Vagina (tissue), 2 donors: Measurements from ENCODE around the gene PI16. TPM values are rescaled to one million over a fixed set of nuclear protein-coding genes. Genes with fewer than 3 reads are reported as not detected.

Experiments
- DNase-seq, 2 donors: peaks; one replicate each; pipeline ENCODE4 v3.0.0-alpha.2; 2017; ENCODE audit errors: extremely low spot score in 2 of 2
- H3K27ac ChIP-seq: fragments of 200-600 bp; sonication (generic); one replicate; pipeline ENCODE4 v1.5.1; 2019
- H3K27me3 ChIP-seq: fragments of 200-600 bp; sonication (generic); one replicate; pipeline ENCODE4 v1.5.1; 2019
- H3K36me3 ChIP-seq, 2 donors: fragments of 200-600 bp; sonication (generic); one replicate each; pipeline ENCODE4 v1.5.1; 2017 to 2019
- H3K4me1 ChIP-seq: fragments of 200-600 bp; sonication (generic); one replicate; pipeline ENCODE4 v1.5.1; 2019
- H3K4me3 ChIP-seq, 2 donors: fragments of 200-600 bp; sonication (generic); 1 replicate in 1 of 2; 2 replicates in 1 of 2; pipeline ENCODE4 v1.5.1; 2016 to 2019
- H3K9me3 ChIP-seq: fragments of 200-600 bp; sonication (generic); one replicate; pipeline ENCODE4 v1.5.1; 2019
- POLR2A ChIP-seq, 2 donors: fragments of 450-650 bp; IDR thresholded peaks; one replicate each; pipeline ENCODE4 v1.6.1; 2017; ENCODE audit warnings: antibody characterized with exemption in 2 of 2, mild to moderate bottlenecking in 2 of 2, moderate library complexity in 2 of 2
- POLR2AphosphoS5 ChIP-seq, 2 donors: sonication (generic); formaldehyde crosslinking; IDR thresholded peaks; one replicate each; pipeline ENCODE4 v1.9.0; 2017; ENCODE audit warnings: antibody characterized with exemption in 2 of 2, mild to moderate bottlenecking in 2 of 2, low read depth in 1 of 2; ENCODE audit not compliant: insufficient read depth in 1 of 2
- intact Hi-C: fragments of 100-400 bp; cut with DNase I; formaldehyde crosslinking; loops from one replicate; pipeline ENCODE4 v1.15.1; 2023
- total RNA-seq: library from RNA; depleted of rRNA; stranded (reverse); fragments of >200 nt; gene quantifications from one replicate; pipeline ENCODE4 v1.2.3, GENCODE V29; 2016
- TF ChIP-seq, protein P1 (sequence below), 3 experiments: fragments of 450-650 bp in 2 of 3; fragments of 200-600 bp in 1 of 3; sonication (generic) in 1 of 3; IDR thresholded peaks; one replicate each; pipeline ENCODE4 v1.5.1; 2017 to 2019; ENCODE audit warnings: antibody characterized with exemption in 3 of 3, mild to moderate bottlenecking in 2 of 3, moderate library complexity in 2 of 3

The PI16 gene
- total RNA-seq, 1 donor from 2014 or later: 88.6 TPM

DNA sequence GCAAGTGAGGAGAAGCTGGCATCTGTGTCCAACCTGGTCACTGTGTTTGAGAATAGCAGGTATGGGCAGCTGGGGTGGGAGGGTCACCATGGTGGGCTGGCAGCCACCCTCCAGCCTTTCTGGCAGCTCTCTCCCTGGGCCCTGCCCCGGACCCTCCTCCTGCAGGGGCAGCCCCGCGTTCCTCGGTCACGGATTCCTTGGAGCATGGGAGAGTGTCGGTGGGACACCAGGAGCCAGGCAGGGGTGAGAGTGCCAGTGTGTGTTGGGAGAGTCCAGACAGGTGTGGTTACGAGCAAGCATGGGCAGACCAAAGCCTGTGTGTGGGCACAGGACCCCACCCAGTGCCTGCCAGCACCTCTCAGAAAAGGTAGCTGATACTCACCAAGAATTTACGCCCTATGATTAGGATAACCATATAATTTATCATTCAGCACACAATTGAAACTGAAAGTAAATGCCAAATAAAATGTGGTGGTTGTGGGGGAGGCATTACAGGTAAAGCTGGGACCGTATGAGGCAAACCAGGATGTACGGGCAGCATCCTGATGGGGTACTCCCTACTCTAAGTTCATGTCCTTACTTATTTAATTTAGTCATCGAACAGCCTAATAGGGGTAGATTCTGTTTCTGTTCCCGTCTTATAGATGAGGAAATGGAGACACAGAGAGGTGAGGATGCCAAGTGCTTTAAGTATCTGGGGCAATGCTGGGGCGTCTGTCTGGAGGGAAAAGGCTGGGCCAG is 51.5 kb downstream of the PI16 start:
- Histone ChIP-seq H3K4me1 (peaks cover 10% of the 10 kb centered on the region), H3K9me3 (no peaks in the 10 kb centered on the region), H3K4me3 (peak overlapping the region; percentile 4 to 12), H3K27ac (no peak overlapping the region), H3K27me3 (no peaks in the 10 kb centered on the region), H3K36me3 (no peaks in the 10 kb centered on the region)
- intact Hi-C loops: no loop called here
- TF ChIP-seq POLR2A (IDR thresholded peaks at IDR 0.05) (no peak), POLR2AphosphoS5 (IDR thresholded peaks at IDR 0.05; ENCODE audit: insufficient read depth in 1 of 2, low read depth in 1 of 2) (no peak)
- TF ChIP-seq, protein P1, sequence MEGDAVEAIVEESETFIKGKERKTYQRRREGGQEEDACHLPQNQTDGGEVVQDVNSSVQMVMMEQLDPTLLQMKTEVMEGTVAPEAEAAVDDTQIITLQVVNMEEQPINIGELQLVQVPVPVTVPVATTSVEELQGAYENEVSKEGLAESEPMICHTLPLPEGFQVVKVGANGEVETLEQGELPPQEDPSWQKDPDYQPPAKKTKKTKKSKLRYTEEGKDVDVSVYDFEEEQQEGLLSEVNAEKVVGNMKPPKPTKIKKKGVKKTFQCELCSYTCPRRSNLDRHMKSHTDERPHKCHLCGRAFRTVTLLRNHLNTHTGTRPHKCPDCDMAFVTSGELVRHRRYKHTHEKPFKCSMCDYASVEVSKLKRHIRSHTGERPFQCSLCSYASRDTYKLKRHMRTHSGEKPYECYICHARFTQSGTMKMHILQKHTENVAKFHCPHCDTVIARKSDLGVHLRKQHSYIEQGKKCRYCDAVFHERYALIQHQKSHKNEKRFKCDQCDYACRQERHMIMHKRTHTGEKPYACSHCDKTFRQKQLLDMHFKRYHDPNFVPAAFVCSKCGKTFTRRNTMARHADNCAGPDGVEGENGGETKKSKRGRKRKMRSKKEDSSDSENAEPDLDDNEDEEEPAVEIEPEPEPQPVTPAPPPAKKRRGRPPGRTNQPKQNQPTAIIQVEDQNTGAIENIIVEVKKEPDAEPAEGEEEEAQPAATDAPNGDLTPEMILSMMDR (IDR thresholded peaks at IDR 0.05): no peak
- DNase-seq: no peak

DNA sequence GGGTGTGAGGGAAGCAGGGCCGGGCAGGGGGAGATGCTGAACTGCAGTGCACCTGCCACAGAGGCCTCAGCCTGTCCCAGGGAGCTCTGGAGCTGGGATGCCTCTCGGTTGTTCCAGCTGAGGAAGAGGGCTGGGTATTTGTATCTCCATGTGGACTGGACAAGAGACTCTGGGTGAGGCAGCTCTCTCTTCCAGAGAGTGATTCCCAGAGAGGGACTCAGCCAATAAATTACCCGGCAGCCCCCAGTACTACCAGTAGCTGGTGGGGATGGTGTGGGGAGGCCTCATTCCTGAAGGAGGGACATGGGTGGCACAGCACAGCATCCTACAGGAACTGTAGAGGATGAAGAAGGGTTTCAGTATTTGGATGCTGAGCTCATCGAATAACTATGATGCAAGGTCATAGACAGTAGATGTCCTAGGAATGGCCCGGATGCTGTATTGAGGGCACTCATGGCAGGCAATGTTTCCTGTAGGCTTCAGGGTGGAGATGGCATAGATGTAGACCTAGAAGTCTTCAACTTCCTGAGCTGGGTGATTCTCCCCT is 52.3 kb downstream of the PI16 start:
- no peaks in the 10 kb centered on the region for H3K9me3 ChIP-seq
- peak overlapping the region; percentile 4 to 12 for H3K4me3 ChIP-seq
- no peak for DNase-seq
- TF ChIP-seq, protein P1 (IDR thresholded peaks at IDR 0.05): no peak
- TF ChIP-seq POLR2A (IDR thresholded peaks at IDR 0.05): no peak
- no peak for TF ChIP-seq POLR2AphosphoS5 (IDR thresholded peaks at IDR 0.05; ENCODE audit: insufficient read depth in 1 of 2, low read depth in 1 of 2)
- intact Hi-C loops: no loop called here
- no peaks in the 10 kb centered on the region for H3K36me3 ChIP-seq
- H3K4me1 ChIP-seq: peaks cover 10% of the 10 kb centered on the region
- no peaks in the 10 kb centered on the region for H3K27me3 ChIP-seq
- no peak overlapping the region for H3K27ac ChIP-seq

DNA sequence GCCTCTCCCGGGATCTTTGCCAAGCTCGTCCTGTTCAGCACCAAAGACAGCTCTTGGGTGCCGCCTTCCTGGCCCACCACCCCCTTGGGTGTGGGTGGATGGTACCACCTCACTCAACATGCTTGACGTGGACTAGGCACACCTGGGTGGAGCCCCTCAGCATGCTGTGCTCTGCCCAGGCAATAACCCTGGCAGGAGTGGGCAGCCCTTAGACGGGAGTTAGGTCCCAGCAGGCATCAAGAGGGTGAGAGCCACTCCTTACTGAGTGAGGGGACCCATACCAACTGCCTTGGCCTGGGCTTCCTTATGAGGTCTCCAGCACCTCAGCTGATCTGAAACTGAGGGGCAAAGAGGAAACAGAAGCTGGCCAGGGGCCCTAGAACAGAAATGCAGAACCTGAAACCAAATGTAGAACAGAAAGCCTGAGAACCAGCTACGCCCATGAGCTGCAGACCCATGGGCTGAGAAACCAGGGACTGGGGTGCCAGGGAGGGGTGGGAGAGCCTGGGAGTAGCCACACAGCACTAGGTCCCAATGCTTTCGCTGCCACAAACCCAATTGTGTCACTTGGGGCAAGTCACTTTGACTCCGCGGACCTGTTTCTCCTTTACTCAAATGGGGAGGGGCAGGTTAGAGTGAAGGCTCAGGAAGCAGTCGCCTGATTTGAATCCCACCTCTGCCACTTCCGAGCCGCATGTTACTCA is 53.0 kb downstream of the PI16 start:
- H3K4me1 ChIP-seq: peaks cover 10% of the 10 kb centered on the region
- intact Hi-C loops: no loop called here
- no peak for DNase-seq
- H3K27ac ChIP-seq: no peak overlapping the region
- no peaks in the 10 kb centered on the region for H3K27me3 ChIP-seq
- TF ChIP-seq POLR2AphosphoS5 (IDR thresholded peaks at IDR 0.05; ENCODE audit: insufficient read depth in 1 of 2, low read depth in 1 of 2): no peak
- no peak for TF ChIP-seq POLR2A (IDR thresholded peaks at IDR 0.05)
- TF ChIP-seq, protein P1 (IDR thresholded peaks at IDR 0.05): no peak
- H3K36me3 ChIP-seq: no peaks in the 10 kb centered on the region
- peak overlapping the region in 1 of 2 donors; percentile 12 for H3K4me3 ChIP-seq
- no peaks in the 10 kb centered on the region for H3K9me3 ChIP-seq

DNA sequence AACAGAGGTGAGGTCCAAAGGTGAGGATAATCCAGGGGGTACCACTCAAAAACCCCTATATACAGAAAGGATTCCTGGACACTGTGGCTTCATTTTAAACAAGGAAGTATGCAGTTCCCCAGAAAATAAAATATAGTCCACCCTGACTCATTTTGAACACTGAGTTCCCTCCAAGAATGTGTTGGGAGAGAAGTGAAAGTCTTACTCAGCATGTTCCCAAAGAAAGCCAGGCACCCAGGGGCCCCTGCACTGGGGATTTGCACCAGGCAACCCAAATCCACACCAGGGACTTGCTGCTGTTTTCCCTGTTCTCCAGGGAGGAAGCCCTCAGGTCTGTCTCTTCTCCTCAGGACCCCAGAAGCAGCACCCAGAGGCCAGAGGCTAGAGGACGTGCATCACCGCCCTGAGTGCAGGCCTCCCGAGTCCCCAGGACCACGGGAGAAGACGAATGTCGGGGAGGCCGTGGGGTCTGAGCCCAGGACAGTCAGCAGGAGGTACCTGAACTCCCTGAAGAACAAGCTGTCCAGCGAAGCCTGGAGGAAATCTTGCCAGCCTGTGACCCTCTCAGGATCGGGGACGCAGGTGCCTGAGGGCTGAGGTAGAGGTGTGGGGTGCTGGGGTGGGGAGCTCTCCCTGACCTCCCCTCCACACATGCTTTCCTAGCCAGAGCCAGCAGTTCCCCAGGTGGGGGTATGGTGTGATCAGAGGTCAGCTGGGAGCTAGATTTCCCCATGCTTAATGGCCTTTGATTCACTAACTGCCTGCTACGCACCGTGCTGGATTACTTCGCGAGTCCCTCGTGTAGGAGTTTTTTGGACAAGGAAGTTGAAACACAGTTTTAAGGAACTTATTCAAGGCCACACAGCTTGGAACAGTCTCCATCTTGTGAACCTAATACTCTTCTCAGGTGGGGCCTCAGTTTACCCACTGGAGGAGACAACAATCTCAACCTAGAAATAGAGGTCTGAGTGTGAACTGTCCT is 54.2 kb downstream of the PI16 start:
- no peak overlapping the region for H3K27ac ChIP-seq
- intact Hi-C loops: no loop called here

More for the DNA sequence above, 54.2 kb downstream of the PI16 start:
- TF ChIP-seq POLR2A (IDR thresholded peaks at IDR 0.05) (no peak), POLR2AphosphoS5 (IDR thresholded peaks at IDR 0.05; ENCODE audit: insufficient read depth in 1 of 2, low read depth in 1 of 2) (no peak)
- TF ChIP-seq, protein P1 (IDR thresholded peaks at IDR 0.05): no peak
- no peak for DNase-seq
- Histone ChIP-seq H3K36me3 (no peaks in the 10 kb centered on the region), H3K9me3 (no peaks in the 10 kb centered on the region), H3K4me1 (peaks cover 10% of the 10 kb centered on the region), H3K4me3 (no peak overlapping the region), H3K27me3 (no peaks in the 10 kb centered on the region)
